Epithelial cell of esophagus (primary cell): ENCODE results near the gene SPATA16.

Source experiments
- DNase-seq: peaks from one replicate; pipeline ENCODE4 v3.0.0; 2010; ENCODE audit warnings: low read depth
- H3K4me3 ChIP-seq: 2 replicates; pipeline ENCODE4 v1.5.1; 2011; ENCODE audit warnings: mild to moderate bottlenecking, low read length, control low read depth
- TF ChIP-seq, protein P1 (sequence below): IDR thresholded peaks from 2 replicates; pipeline ENCODE4 v1.5.1; 2011; ENCODE audit warnings: low read depth, mild to moderate bottlenecking, low read length, control low read depth, inconsistent platforms; ENCODE audit not compliant: insufficient read depth; ENCODE audit errors: missing control alignments

SPATA16 gene

GRCh38 chr3:172939651-172940293 is 201.3 kb downstream of the SPATA16 start:
- no peak for DNase-seq

GRCh38 chr3:172938788-172939187 is 202.2 kb downstream of the SPATA16 start:
- TF ChIP-seq, protein P1, sequence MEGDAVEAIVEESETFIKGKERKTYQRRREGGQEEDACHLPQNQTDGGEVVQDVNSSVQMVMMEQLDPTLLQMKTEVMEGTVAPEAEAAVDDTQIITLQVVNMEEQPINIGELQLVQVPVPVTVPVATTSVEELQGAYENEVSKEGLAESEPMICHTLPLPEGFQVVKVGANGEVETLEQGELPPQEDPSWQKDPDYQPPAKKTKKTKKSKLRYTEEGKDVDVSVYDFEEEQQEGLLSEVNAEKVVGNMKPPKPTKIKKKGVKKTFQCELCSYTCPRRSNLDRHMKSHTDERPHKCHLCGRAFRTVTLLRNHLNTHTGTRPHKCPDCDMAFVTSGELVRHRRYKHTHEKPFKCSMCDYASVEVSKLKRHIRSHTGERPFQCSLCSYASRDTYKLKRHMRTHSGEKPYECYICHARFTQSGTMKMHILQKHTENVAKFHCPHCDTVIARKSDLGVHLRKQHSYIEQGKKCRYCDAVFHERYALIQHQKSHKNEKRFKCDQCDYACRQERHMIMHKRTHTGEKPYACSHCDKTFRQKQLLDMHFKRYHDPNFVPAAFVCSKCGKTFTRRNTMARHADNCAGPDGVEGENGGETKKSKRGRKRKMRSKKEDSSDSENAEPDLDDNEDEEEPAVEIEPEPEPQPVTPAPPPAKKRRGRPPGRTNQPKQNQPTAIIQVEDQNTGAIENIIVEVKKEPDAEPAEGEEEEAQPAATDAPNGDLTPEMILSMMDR = no peak
- no peak overlapping the region for H3K4me3 ChIP-seq
- no peak for DNase-seq

More at GRCh38 chr3:172939651-172940293, 201.3 kb downstream of the SPATA16 start:
- TF ChIP-seq, protein P1 = no peak
- no peak overlapping the region for H3K4me3 ChIP-seq

- TF ChIP-seq, protein P1 = no peak
- DNase-seq = no peak
- no peak overlapping the region for H3K4me3 ChIP-seq
These were observed 209.2 kb downstream of the SPATA16 start for GRCh38 chr3:172931746-172932285.

GRCh38 chr3:172929451-172929850 is 211.6 kb downstream of the SPATA16 start:
- TF ChIP-seq, protein P1 = no peak
- DNase-seq = no peak
- H3K4me3 ChIP-seq = no peak overlapping the region

DNA sequence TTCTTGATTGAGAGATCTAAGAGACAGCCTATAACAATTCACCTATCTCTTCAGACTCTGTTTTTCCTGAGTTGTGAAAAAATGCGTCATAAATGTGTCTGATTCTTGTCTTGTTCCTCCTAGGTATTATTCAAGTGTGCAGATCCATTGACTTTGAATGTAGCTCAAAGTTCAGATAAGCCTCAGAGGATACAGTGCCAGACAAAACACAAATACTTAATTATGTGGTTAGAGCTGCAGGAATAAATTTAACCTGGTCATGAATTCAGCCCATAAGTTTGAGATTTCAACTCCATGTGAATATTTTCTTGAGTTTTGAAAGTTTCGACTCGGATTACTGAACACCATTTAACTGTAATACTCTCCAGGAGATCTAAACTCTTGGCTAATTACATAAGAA is 216.5 kb downstream of the SPATA16 start:
- H3K4me3 ChIP-seq = no peak overlapping the region
- TF ChIP-seq, protein P1 = no peak
- DNase-seq = no peak

- no peak overlapping the region for H3K4me3 ChIP-seq
- TF ChIP-seq, protein P1 = no peak
- DNase-seq = no peak
These were observed 221.7 kb downstream of the SPATA16 start for GRCh38 chr3:172919297-172919683.
